ENCODE results near the gene PSMB7.

PSMB7 gene

DNA sequence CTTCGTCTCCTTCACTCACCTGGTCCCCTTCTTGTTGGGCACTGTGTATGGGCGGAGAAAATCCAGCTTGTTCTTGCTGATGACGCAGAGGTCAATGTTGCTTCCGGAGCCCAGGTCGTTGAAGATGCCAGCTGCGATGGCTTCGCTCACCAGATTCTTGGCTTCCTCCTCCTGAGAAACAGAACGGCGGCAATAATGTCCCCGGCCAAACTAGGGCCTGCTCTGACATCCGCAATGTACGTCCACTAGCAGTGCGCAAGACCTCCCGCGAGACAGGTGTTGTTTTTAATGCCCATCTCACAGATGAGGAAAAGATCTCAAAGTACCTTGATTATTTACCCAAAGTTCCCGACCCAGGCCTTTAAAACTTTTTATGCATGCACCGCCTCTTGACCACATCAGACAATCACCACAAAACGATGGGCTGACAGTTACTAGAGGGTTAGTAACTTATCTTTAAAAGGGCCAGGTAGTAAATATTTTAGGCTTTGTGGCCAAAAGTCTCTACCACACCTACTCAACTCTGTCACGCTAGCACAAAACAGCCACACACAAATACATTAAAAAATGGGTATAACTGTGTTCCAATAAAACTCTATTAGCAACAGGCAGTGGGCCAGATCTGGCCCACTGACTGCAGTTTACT lies 58.4 kb downstream of the PSMB7 start:
- DNase-seq (ENCODE audit: low read depth) = no peak

DNA sequence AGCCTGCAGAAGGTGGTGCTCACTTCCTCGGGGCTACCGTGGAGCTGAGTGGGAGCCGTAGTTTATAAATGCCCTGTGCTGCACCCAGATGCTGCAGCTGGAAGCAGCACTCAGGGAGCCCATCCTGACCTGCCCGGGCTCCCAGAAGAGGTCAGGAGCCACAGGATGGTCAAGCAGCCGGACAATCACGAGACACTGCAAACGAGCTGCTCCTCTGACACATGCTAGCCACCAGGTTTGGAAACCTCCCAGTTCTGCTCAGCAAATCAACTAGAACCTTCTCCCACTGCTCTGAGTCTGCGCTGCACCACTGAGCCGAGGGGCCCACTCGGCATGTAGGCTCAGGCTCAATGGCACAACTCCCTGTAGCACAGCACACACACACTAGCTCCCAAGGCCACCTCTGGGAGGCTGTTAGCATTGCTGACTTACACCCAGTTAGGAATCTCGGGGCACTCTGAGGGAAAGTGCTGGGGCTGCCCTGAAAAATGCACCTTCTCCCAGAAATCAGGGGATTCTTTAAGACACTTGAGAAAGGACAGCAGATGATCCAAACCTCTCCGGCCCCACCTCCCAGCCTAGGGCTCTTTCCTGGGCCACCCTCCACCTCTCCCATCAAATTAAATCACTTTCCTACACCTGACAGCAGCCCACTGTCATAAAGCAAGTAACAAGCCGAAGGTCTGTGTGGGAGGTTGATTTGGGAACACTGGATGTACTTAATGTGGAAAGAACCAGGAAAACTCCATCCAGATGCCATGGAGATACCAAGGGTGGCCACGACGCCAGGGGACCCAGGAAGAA lies 59.1 kb downstream of the PSMB7 start:
- DNase-seq (ENCODE audit: low read depth) = no peak

DNA sequence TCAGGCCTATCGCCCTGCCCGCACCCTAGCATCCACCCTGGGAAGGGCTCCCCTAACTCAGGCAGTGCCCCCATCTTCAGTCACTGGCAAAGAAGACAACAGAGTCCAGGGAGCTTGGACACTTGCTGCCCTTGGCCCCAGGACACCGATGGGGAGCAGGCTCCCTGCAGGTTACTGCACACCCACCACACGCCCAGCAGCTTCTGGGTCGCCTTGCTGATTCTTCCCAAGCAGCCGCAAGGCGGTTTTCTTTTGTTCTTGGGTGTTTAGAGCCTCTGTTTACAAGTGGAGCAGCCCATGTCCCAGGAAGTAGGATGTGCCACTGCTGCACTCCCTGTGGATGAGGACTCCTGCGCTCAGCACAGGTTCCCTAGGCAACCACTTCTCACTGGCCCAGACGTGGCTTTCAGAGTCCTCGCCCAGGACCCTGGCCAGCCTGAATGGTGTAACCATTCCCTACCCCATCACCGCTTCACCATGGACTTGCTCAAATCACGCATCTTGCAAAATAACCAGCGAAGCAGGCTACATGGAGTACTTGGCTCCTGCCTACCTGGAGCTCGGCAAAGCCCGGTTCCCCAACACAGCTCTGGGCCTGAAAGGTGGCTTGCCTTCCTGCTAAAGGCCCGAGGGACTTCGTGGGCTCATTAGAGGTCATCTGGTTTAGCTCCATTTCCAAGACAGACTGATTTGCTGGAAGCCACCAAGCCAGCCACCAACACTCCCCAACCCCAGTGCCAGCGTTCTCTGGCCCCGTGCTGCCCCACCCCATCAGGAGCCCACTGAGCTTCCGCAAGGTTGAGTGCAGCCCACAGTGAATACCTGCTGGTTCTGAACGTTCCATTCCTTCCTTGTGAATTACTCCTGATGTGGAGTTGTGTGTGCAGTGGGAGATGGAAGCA lies 60.0 kb downstream of the PSMB7 start:
- DNase-seq (ENCODE audit: low read depth) = no peak

DNA sequence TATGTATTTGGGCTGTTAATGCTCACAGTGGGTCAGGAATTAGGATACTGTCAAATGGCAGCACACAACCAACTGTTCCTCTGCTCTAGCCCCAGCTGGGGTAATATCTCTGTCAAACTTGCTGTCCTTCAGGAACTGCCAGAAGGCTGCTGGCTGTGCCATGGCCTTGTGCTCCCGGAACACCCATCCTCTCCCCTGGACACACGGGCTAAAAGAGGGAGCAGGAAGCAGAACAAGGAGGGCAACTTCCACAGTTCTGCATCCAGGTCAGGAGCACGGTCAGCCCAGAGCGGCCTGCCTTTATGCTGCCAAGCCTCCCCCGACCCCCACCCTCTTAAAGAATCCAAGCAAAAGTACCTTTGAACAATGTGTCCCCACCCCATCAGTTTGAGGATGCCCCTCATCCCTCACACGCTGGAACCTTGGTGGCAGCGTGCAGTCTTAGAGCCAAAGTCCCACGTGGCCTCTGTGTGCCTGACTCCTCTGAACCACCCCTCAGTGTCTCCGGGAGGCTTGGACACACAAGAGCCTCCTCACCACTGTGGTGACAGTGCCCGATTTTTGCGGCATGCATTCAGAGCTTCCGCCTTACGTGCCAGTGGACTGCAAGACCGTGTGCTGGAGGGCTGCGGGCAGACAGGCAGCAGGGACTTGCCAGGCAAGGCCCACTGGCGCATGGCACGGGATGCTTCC lies 60.8 kb downstream of the PSMB7 start:
- DNase-seq (ENCODE audit: low read depth) = no peak

DNA sequence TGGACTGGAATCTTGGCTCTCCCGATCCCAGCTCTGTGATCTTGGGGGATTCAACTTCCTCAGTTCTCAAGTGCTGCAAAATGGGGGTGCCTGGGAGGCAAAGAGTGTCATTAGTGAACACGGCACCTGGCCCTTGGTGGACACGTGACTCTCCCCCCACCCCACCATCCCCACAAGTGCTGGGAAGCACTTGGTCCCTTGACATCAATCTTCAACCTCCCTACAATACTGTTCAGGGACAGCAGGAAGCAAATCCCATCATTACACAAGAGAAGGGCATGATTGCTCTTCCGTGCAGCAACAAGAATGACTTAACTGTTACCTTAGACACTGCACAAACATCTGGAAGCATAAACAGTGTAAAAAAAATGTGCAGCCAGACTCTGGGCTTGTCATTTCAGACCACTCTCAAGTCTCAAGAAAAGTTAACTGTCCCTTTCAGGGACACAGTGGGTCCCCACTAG lies 61.4 kb downstream of the PSMB7 start:
- DNase-seq (ENCODE audit: low read depth) = no peak

DNA sequence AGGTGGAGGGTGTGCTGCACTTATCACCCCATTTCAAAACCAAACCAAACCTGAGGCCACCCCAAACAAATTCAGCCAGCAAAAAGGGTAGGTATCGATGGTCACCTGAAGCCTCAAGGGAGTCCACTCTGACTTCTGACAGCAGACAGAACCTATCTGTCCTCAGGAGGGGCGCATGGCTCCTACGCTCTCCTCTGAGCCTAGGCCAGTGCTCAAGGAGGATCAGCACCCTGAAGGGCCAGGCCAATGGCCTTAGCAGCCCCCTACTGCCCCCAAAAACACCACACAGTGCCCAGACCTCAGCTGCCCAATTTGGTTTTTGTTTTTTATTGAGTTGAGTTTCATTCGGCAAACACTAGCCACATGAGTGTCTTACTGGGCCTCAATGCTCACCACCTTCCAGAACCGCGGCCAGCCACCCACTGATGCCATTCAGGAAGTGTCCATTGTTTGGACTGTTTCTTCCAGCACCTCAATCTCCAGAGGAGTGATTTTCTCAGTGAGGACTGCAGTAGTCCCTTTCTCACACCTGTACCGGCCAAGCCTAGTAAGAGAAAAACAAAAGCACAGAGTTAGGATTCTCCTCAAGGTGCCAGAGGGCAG lies 62.0 kb downstream of the PSMB7 start:
- DNase-seq (ENCODE audit: low read depth) = no peak

DNA sequence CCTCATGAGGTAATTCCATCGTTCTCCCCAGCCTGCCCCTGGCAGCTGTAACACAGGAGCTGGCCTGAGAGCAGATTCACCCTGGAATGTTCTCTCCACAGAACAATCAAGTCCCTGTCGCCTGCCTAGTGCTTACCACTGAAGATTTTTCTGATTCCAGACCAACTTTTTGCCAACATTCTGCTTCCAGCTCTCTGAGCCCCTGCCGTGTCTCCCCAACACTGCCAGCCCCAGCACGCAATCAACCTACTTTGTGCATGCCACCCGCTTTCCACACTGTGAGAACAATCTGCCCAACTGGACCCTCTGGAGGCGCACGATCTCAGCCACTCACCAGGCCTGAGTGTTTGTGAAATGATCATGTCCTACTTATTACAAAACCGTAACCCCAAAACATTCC lies 62.6 kb downstream of the PSMB7 start:
- DNase-seq (ENCODE audit: low read depth) = no peak

DNA sequence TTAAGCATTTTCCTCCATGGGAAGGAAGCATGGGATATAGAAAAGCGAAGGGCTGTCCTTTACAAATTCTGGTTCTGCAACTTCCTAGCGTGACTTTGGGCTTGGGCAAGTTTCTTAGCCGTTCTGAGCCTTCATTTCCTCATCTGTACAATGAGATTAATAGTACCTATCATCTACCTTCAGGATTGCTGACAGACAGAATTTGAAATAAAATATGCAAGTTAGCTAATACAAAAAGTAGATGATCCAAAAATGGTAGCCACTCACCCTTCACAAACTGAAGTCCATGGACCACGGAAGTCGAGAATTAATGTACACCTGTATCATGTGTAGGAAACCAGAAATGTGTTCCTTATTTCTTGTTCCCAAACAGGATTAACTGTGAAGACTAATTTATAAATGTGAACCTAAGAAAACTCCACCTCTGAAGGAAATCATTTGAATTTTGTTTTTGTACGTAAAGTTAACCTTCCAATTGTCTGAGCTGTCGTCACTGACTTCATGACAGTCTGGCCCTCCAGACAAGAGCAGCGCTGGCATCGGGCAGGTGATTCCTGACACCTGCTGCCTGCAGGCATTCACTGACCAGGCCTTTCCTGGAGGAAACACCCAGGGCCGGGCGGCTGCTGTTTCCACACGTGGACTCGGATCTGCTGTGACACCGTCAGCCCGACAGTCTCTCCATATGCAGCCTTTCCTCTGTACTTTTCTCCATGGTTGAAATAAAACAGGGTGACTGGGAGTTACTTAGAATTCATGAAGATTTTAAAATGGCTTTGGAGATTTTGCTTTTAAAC lies 63.4 kb downstream of the PSMB7 start:
- no peak for DNase-seq (ENCODE audit: low read depth)

DNA sequence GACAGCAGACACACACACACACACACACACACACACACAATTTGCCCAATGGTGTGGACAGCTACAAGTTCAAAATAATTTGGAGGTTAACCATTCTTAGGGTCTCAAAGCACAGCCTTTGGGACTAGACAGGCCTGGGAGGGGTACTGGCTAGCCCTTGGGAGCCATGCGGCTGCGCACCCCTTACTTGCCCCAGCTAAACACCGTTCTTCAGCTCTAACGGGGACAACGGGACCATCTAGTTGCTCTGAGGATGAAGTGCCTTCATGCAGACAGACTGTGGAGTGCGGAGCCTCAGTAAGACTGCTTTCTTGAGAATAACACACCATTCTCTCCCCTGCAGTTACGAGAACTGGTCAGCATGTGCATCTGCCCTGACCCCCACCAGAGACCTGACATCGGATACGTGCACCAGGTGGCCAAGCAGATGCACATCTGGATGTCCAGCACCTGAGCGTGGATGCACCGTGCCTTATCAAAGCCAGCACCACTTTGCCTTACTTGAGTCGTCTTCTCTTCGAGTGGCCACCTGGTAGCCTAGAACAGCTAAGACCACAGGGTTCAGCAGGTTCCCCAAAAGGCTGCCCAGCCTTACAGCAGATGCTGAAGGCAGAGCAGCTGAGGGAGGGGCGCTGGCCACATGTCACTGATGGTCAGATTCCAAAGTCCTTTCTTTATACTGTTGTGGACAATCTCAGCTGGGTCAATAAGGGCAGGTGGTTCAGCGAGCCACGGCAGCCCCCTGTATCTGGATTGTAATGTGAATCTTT lies 64.6 kb downstream of the PSMB7 start:
- DNase-seq (ENCODE audit: low read depth) = no peak

DNA sequence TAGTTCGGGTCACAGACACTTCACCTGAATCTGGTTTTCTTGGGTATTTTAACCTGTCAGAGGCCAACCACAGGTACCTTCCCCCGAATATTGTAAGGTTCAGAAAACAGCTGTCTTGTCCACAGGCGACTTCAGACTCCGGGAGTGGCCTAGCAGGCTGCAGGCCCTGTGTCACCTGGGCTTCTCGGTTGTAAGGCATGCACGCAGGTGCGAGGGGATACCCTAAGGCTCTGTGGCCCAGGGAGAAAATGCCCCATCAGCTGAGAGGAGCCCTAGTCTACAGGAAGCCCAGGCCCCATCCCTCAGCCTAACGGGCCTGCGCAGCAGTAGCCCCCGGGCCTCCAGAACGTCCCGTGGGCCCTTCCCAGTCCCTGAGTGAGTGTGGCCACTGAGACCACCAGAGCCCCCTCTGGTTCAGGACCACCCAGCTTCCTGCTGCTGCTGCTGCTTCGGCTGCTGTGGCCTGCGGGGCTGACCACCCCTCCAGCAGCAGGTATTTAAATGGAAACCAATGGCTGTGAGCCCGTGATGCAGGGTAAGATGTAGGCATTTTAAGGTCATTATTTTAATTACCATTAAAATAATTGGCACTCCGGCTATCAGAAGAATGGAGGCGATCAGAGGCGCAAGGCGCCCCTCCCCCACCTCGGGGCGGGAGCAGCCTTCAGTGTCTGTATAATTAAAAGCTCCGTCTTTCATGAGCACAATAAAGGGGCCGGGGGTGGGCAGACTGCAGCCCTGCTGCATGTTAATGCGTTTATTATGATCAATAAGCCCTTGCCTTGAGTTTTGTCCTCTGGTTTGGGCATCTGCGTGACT lies 65.4 kb downstream of the PSMB7 start:
- DNase-seq (ENCODE audit: low read depth) = no peak

DNA sequence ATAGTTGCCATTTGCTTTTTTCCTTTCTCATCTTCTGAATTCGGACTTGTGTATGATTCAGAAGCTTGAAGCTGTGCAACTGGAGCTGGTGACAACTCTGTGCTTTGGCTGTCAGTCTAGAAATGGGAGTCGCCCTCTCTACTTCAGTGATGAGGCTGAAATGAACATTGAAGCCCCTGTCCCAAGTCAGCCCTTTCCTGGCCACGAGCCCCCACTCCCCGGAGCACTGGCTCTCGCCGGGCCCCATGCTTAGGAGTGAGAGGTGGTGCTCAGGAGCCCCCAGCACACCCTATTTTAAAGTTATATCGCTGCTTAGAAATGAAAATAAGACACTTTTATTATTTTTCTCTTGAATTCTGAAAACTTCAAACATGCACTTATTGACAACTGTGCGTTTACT lies 66.0 kb downstream of the PSMB7 start:
- DNase-seq (ENCODE audit: low read depth) = no peak

DNA sequence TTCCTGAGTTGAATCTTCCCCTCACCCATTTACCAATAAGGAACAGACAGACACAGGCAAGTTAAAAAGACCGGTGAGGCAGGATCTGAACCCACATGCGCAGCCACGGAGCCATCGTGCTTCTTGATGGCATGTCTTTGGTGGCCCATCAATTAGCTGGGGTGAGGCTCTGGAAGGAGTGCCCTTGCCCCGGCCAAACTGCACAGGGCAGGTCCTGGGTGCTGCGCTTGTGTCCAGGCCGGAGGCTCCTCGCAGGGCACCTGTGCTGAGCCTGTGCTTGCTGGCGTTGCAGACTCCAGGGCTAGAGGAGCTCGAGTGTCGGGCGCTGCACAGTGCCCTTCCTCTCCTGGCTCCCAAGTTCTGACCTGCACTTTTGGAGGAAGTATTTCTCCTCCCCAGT lies 66.4 kb downstream of the PSMB7 start:
- no peak for DNase-seq (ENCODE audit: low read depth)

DNA sequence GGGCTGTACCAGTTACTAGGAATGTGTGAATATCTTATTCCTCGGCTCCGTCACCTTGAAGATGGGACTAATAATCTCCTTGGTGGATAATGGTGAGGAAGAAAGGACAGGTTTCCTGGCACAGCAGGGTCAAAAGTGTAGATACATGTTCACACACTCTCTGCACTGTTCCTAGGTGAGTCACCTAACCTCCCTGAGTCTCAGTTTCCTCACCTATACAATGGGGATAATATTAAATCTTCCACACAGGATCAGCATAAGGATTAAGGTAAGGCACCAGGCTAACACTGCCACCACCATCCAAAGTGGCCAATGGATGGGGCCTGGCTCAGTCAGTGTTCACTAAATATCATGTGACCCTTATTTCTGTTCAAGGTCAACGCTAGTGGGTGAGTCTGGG lies 66.9 kb downstream of the PSMB7 start:
- no peak for DNase-seq (ENCODE audit: low read depth)

DNA sequence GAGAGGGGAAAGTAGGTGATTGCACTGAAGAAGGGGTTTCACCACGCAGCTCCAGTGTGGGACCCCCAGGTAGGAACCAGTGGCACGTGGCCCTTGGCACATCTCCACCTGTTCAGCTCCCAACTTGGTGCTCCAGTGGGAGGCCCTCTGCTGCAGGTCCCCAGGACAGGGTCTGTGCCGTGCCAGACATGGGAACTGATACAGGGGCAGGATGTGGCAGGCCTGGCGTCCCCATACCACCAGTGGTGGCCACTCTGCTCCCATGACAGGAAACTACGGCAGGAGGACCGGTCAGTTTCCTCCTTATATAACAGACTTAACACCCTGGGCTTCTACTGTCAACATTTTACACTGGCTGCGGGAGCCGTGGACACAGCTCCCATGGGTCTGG lies 67.3 kb downstream of the PSMB7 start:
- DNase-seq (ENCODE audit: low read depth) = no peak

DNA sequence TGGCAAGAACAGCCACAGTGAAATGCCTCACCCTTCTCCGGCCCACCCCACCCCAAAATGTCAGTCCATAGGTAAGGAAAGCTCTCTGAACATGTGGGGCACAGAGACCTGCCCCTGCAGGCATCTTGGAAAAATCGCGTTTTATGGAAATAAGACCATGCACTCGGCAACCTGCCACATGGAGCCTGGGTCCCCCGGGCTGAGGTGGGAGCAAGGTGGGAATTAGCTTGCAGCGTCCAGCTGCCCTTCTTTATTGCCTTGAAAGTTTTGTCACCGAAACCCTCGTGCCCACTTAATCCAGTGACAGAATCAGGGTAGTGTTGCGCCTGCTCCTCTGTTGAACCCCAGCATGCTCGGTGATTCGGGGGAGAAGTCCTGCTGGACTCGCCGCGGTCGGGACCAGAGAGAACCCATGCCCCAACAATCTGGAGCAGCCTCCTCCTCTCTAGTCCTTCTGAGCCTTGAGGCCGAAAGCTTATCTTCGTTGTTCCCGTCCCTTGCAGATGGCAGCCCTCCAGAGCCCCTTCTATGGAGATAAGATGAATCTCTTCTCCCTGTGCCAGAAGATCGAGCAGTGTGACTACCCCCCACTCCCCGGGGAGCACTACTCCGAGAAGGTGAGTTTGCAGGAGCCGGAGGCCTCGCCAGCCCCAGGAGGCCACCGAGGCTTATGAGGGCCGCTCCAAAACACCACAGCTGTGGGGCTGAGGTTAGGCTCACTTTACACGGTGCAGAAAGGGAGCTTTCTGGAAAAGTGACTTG lies 67.9 kb downstream of the PSMB7 start:
- DNase-seq (ENCODE audit: low read depth) = no peak

DNA sequence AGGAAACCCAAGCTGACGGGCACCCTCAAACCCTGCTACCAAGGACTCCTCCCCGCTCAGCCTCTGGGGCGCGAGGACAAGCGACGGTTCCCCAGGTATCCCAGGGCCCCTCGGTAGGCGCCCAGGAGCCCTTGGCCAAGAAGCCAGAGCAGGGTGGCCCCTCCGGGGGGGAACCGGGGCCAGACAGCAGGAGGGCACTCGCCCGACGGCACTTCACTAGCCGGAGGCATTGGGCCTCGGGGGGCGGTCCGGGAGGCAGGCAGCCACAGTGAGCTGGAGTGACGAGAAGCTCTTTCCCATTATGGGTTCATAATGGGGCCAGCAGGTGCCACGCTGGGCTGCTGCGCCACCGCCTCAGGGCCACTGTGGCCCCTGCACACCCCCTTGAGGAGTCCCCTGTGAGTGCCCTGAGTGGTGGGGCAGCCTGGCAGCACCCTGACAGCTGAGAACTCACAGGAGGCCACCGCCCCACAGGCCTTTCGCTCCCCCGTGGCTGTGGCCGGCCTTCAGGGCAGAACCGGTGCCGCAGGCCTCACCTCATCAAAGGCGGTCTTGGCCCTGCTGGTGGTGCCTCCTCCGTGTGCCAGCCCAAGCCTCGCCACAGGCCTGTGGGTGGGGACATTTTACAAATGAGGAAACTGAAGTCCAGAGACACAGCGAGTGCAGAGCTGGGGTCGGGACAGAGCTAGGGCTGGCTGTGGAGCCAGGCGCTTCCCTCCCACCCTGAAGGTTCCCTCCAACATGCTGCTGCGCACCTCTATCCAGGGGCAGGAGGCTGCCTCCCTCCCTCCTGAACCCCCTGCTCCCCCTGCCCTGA lies 68.7 kb downstream of the PSMB7 start:
- no peak for DNase-seq (ENCODE audit: low read depth)

DNA sequence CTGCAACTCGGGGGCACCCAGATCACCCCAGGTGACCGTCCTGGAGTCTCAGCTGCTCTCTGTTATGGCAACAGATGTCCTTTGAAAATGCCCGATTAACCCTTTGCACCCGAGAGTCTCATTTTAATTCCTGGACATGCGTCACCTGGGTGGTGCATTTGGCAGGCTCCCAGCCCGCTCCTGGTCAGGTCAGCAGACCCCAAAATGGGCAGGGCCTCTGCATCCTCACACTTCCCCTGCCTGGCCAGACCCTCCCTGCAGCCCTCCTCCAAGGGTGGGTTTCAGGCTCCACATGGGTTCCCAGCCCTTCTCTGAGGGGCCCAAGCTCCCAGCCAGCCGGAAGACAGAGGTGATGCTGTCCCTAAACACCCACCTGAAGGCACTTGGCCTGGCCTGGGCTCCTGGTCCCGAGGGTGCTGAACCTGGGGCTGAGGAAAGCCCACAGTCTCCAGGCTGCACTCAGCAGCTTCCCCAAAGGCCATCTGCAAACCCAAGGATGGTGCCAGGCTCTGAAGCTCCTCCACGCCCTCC lies 69.4 kb downstream of the PSMB7 start:
- no peak for DNase-seq (ENCODE audit: low read depth)

All from non-pigmented ciliary epithelial cell (primary cell).